GM23338 (cell line): ENCODE data around the gene PRDM2. TPM values are rescaled to one million over a fixed set of nuclear protein-coding genes. Genes with fewer than 3 reads are reported as not detected.

Source experiments
- ATAC-seq: fragments of 200-7000 bp; cut with Tn5 transposase; 3 replicates; pipeline ENCODE4 v1.9.1; 2020
- DNase-seq: peaks from one replicate; pipeline ENCODE4 v3.0.0-alpha.2; 2015; ENCODE audit warnings: low spot score
- H2AFZ ChIP-seq: fragments of 200-600 bp; sonication (generic); 2 replicates; pipeline ENCODE4 v1.8.0; 2016; ENCODE audit warnings: antibody characterized with exemption, mild to moderate bottlenecking, moderate library complexity
- H3F3A ChIP-seq: fragments of 200-600 bp; sonication (generic); replicated peaks from 2 replicates; pipeline ENCODE4 v1.8.0; 2017; ENCODE audit warnings: antibody characterized with exemption, mixed run types, low read depth
- H3K27ac ChIP-seq: fragments of 200-600 bp; sonication (generic); 2 replicates; pipeline ENCODE4 v1.6.1; 2016; ENCODE audit warnings: low read depth
- H3K27me3 ChIP-seq: fragments of 200-600 bp; sonication (generic); 2 replicates; pipeline ENCODE4 v1.8.0; 2016; ENCODE audit warnings: mild to moderate bottlenecking, mixed run types, moderate library complexity; ENCODE audit not compliant: insufficient read depth
- H3K36me3 ChIP-seq: fragments of 200-600 bp; sonication (generic); 2 replicates; pipeline ENCODE4 v1.8.0; 2016; ENCODE audit warnings: mild to moderate bottlenecking; ENCODE audit not compliant: insufficient read depth
- H3K4me1 ChIP-seq: fragments of 200-600 bp; sonication (generic); 2 replicates; pipeline ENCODE4 v1.8.0; 2016; ENCODE audit warnings: mild to moderate bottlenecking, moderate library complexity; ENCODE audit not compliant: insufficient read depth
- H3K4me2 ChIP-seq: fragments of 200-600 bp; sonication (generic); 2 replicates; pipeline ENCODE4 v1.7.1; 2017; ENCODE audit warnings: mixed run types
- H3K4me3 ChIP-seq: fragments of 200-600 bp; sonication (generic); 2 replicates; pipeline ENCODE4 v1.6.1; 2016; ENCODE audit warnings: mixed run types
- H3K79me2 ChIP-seq: fragments of 200-600 bp; sonication (generic); replicated peaks from 2 replicates; pipeline ENCODE4 v1.8.0; 2017; ENCODE audit warnings: mild to moderate bottlenecking; ENCODE audit not compliant: insufficient read depth
- H3K9me2 ChIP-seq: fragments of 200-600 bp; sonication (generic); 2 replicates; pipeline ENCODE4 v1.8.0; 2017; ENCODE audit not compliant: insufficient read depth
- H4K20me1 ChIP-seq: fragments of 200-600 bp; sonication (generic); replicated peaks from 2 replicates; pipeline ENCODE4 v1.8.0; 2017; ENCODE audit warnings: mild to moderate bottlenecking; ENCODE audit not compliant: insufficient read depth
- H3K27ac Mint-ChIP-seq: 2 replicates; pipeline ENCODE4 v1.8.0; 2020; ENCODE audit warnings: inconsistent platforms, mild to moderate bottlenecking, moderate library complexity, mixed read lengths
- H3K27me3 Mint-ChIP-seq: 3 replicates; pipeline ENCODE4 v1.8.0; 2022; ENCODE audit warnings: low read depth, mild to moderate bottlenecking, moderate library complexity, mixed read lengths, inconsistent platforms; ENCODE audit not compliant: insufficient read depth, poor library complexity
- H3K36me3 Mint-ChIP-seq: 3 replicates; pipeline ENCODE4 v1.8.0; 2021; ENCODE audit warnings: low read depth, mild to moderate bottlenecking, inconsistent platforms, moderate library complexity, mixed read lengths
- H3K4me1 Mint-ChIP-seq: 3 replicates; pipeline ENCODE4 v1.8.0; 2020; ENCODE audit warnings: mild to moderate bottlenecking, inconsistent platforms, mixed read lengths
- H3K4me3 Mint-ChIP-seq: 3 replicates; pipeline ENCODE4 v1.8.0; 2021; ENCODE audit warnings: moderate library complexity, mild to moderate bottlenecking, inconsistent platforms, mixed read lengths
- H3K9me3 Mint-ChIP-seq: 3 replicates; pipeline ENCODE4 v1.8.0; 2020; ENCODE audit warnings: moderate library complexity, mild to moderate bottlenecking, inconsistent platforms, mixed read lengths
- ETS1 ChIP-seq: IDR thresholded peaks from 2 replicates; pipeline ENCODE4 v1.6.1; 2016; ENCODE audit warnings: antibody characterized with exemption
- NANOG ChIP-seq: IDR thresholded peaks from 2 replicates; pipeline ENCODE4 v1.6.1; 2016; ENCODE audit warnings: antibody characterized with exemption, borderline replicate concordance
- POLR2AphosphoS5 ChIP-seq: IDR thresholded peaks from 2 replicates; pipeline ENCODE4 v1.6.1; 2016; ENCODE audit warnings: antibody characterized with exemption, low read depth
- REST ChIP-seq: IDR thresholded peaks from one replicate; pipeline ENCODE4 v1.6.1; 2018; ENCODE audit warnings: antibody characterized with exemption; ENCODE audit not compliant: unreplicated experiment
- STAT1 ChIP-seq: IDR thresholded peaks from one replicate; pipeline ENCODE4 v1.6.1; 2016; ENCODE audit warnings: antibody characterized with exemption; ENCODE audit not compliant: unreplicated experiment
- ZNF114 ChIP-seq: fragments of 250-450 bp; sonication (Bioruptor Pico); IDR thresholded peaks from 2 replicates; pipeline ENCODE4 v1.5.0; 2020; ENCODE audit warnings: mild to moderate bottlenecking, moderate library complexity
- ZNF331 ChIP-seq: fragments of 250-450 bp; sonication (Bioruptor Pico); IDR thresholded peaks from 2 replicates; pipeline ENCODE4 v1.5.0; 2020; ENCODE audit warnings: low read depth, mild to moderate bottlenecking, moderate library complexity
- polyA plus RNA-seq: library from polyadenylated mRNA; unstranded; fragments of >200 nt; fragmentation: Nextera tagmentation; extraction: Ambion mirVana; gene quantifications from 2 replicates; pipeline ENCODE4 v1.2.1, GENCODE V29; 2016
- total RNA-seq: library from RNA; depleted of rRNA; stranded (reverse); fragments of >200 nt; shearing (Covaris generic); gene quantifications from 2 replicates; pipeline ENCODE4 v1.2.3, GENCODE V29; 2014

PRDM2 gene
- total and polyA plus RNA-seq, 2 experiments from 2014 or later = 11.6 to 28.3 TPM

- TF ChIP-seq REST = no peak
- no peak for TF ChIP-seq NANOG
These were observed 32.3 kb upstream of the PRDM2 start (continued) for GRCh38 chr1:13667691-13668090.

DNA sequence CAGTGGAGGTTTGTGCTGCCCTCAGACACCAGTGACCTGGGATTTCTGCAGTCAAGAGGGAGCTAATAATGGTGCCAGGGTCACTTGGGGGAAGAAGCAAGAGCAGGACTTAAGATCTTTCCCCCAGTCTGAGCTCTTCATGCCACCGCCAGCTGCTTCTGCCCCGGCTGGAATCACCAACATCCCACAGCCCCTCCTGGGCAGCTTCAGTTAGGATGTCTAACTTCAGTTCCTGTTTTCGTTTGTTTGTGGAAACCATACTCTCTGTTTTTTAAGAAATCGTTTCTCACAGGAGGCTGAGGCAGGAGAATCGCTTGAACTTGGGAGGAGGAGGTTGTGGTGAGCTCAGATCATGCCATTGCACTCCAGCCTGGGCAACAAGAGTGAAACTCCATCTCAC is 25.6 kb upstream of the PRDM2 start:
- no peak overlapping the region for H3K4me3 ChIP-seq
- no peaks in the 10 kb centered on the region for H4K20me1 ChIP-seq
- no peaks in the 10 kb centered on the region for H3K27me3 ChIP-seq
- no peak overlapping the region for H3K27ac Mint-ChIP-seq
- peaks cover 9% of the 10 kb centered on the region; the same call in 2 of the 3 replicates for H3K9me3 Mint-ChIP-seq
- no peaks in the 10 kb centered on the region for H3K27me3 Mint-ChIP-seq
- H3F3A ChIP-seq = no peaks in the 10 kb centered on the region
- H3K36me3 Mint-ChIP-seq = no peaks in the 10 kb centered on the region
- no peak for TF ChIP-seq STAT1
- H3K27ac ChIP-seq = no peak overlapping the region
- ATAC-seq (no peak), DNase-seq (no peak)
- H3K4me1 ChIP-seq = no peaks in the 10 kb centered on the region
- no peaks in the 10 kb centered on the region for H3K4me1 Mint-ChIP-seq
- H2AFZ ChIP-seq = no peak overlapping the region
- no peaks in the 10 kb centered on the region for H3K36me3 ChIP-seq
- H3K79me2 ChIP-seq = no peaks in the 10 kb centered on the region
- peaks cover 4% of the 10 kb centered on the region; the same call in 1 of the 2 replicates for H3K9me2 ChIP-seq
- no peak overlapping the region for H3K4me2 ChIP-seq
- H3K4me3 Mint-ChIP-seq = no peak overlapping the region

DNA sequence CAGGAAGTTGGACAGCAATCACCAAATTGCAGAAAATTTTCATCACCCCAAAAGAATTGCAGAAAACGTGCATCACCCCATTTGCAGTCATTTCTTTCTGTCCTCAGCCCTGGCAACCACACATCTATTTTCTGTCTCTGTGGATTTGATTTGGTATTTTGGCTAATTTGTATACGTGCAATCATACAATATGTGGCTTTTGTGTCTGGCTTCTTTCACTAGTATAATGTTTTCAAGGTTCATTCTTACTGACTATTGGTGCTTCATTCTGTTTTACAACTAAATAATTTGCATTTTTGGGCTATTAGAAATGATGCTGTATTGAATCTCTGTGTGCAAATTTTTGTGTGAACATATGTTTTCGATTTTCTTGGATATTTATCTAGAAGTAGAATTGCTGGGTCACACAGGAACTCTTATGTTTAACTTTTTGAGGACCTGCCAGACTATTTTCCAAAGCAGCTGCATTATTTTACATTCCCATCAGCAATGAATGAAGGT is 24.8 kb upstream of the PRDM2 start:
- H3K4me1 ChIP-seq = no peaks in the 10 kb centered on the region
- no peak overlapping the region for H3K4me3 ChIP-seq
- no peaks in the 10 kb centered on the region for H3K36me3 ChIP-seq
- Mint-ChIP-seq H3K27ac (no peak overlapping the region), H3K9me3 (peaks cover 9% of the 10 kb centered on the region; the same call in 2 of the 3 replicates), H3K36me3 (no peaks in the 10 kb centered on the region), H3K27me3 (no peaks in the 10 kb centered on the region), H3K4me3 (no peak overlapping the region), H3K4me1 (no peaks in the 10 kb centered on the region)
- no peak for ATAC-seq
- no peaks in the 10 kb centered on the region for H3K27me3 ChIP-seq
- no peak overlapping the region for H3K27ac ChIP-seq
- no peak overlapping the region for H3K4me2 ChIP-seq
- H3K9me2 ChIP-seq = peaks cover 6% of the 10 kb centered on the region; the same call in 1 of the 2 replicates
- H3F3A ChIP-seq = no peaks in the 10 kb centered on the region
- no peaks in the 10 kb centered on the region for H4K20me1 ChIP-seq
- no peak for DNase-seq
- no peak overlapping the region for H2AFZ ChIP-seq
- H3K79me2 ChIP-seq = no peaks in the 10 kb centered on the region
- TF ChIP-seq ZNF114 (CRISPR knock-in tag) (no peak), ETS1 (no peak), ZNF331 (CRISPR knock-in tag) (no peak), POLR2AphosphoS5 (no peak)
